SH-SY5Y (cell line): ENCODE results near the gene PHF19.

ENCODE experiments used
- GATA2 ChIP-seq: IDR thresholded peaks from 2 replicates; pipeline ENCODE4 v1.6.1; 2011; ENCODE audit warnings: mild to moderate bottlenecking, low read depth, low read length
- GATA3 ChIP-seq: IDR thresholded peaks from 2 replicates; pipeline ENCODE4 v1.6.1; 2011; ENCODE audit warnings: low read depth, mild to moderate bottlenecking, low read length, moderate library complexity

PHF19 gene

DNA sequence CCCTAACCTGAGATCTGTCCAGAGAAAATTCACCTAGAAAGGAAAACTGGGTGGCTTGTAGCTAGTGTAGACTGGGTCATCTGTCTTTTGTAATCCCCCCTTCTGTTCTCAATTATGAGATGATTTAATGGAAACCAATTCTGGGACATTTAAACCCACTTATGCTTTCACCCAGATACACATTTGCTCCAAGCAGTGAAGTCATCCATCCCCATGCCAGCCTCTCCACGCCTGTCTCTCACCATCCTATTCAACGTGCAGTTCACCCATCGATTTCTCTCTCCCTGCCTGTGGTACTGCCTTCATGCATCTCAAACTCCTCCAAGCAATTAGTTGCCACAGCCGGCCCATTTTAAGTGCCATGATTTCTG is 1.8 kb downstream of the PHF19 start:
- no peak for TF ChIP-seq GATA2
- TF ChIP-seq GATA3, result no peak

DNA sequence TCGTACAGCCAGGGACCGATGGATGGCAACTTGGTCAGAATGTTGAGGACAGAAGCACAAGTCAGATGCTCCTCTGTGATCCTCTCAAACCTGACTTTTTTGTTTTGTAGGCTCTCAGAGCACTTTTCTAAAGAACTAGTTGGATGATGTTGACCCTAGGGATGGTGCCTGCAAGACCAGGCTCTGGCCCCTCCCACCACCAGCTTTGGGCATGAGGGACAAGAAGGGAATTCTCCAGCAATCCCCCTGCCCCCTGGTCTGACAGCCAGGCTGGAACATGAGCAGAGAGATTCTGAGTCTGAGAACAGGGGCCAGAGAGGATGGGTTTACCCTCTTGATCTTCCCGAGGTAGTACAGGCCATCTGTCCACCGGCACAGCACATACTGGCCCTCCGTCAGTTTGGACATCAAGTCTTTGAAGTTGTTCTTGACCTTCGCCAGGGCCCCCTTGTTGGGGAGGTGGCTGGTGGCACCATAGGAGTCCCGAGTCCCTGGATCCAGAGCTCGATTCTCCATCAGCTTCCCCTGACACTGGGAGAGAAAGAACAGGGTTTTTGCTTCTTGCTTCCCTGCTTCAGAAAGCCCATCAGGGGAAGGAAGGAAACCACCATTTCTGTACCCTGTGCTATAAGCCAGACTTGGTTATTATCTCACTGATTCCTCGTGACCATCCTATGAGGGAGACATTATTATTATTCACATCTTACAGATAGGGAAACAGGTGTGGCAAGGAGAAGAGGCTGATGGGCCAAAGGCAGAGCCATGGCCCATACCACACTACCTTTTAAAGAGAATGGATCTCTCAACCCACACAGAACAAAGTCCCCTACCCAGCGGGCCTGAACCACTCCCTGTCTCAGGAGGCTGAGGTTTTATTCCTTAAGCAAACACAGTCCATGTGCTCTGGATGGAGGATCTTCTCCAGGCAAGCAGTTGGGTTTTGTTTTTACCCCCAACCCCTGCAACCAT is 2.5 kb downstream of the PHF19 start:
- TF ChIP-seq GATA2 (no peak), GATA3 (no peak)

DNA sequence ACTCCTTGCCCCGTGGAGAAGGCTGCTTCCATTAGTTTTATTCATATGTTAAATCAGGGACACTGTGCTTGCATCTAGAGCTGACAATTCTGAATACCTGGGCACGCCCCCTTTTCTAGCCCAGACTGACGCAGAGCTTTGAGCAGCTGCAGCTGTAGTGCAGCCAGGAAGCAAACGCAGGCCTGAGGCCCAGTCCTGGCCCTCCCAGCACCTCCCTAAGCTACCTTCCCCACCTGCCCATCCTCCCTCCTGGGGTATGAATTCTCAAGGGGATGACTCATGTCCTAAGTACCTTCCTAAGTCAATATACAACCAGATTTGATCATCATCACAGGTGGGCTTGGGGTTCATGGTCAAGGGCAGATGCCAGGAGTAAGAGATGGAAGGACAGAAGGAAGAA is 3.5 kb downstream of the PHF19 start:
- TF ChIP-seq GATA2 (no peak), GATA3 (no peak)

- TF ChIP-seq GATA3 (no peak), GATA2 (no peak)
Measured at GRCh38 chr9:120872791-120873502, 4.0 kb downstream of the PHF19 start.

- no peak for TF ChIP-seq GATA2
- TF ChIP-seq GATA3, result no peak
Measured at GRCh38 chr9:120870206-120870605, 6.8 kb downstream of the PHF19 start.

- TF ChIP-seq GATA2, result no peak
- no peak for TF ChIP-seq GATA3
Measured at GRCh38 chr9:120869726-120870125, 7.3 kb downstream of the PHF19 start.

GRCh38 chr9:120869360-120869687 is 7.7 kb downstream of the PHF19 start:
- TF ChIP-seq GATA2 (no peak), GATA3 (no peak)

DNA sequence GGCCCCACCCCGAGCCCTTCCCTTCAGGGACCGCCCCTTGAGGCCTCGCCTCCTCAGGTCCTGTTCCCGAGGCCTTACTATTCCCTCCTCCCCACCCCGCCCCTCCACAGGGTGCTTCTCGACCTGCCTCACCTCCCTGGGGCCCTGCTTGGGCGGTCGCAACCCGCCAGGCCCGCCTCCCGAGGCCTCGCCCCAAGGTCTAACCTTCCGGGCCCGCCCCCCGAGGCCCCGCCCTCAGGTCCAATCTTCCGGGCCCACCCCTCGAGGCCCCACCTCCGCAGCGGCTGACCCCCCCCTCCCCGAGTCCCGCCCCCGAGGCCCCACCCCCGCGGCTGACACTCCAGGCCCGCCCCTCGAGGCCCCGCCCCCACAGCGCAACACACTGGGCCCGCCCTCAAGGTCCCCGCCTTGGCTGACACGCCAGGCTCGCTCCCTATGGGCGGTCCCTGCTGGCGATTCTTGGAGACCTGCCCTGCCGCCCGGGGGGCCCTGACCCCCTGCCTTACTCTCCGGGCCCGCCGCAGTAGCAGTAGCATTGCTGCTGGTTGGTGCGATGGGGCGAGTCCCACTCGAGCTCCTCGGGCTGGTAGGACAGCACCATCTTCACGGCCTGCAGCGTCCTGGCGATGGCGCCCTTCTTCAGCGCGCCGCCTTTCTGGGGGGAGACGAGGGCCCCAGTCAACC is 8.2 kb downstream of the PHF19 start:
- TF ChIP-seq GATA2, result no peak
- no peak for TF ChIP-seq GATA3

GRCh38 chr9:120868339-120868675 is 8.7 kb downstream of the PHF19 start:
- no peak for TF ChIP-seq GATA3
- no peak for TF ChIP-seq GATA2

DNA sequence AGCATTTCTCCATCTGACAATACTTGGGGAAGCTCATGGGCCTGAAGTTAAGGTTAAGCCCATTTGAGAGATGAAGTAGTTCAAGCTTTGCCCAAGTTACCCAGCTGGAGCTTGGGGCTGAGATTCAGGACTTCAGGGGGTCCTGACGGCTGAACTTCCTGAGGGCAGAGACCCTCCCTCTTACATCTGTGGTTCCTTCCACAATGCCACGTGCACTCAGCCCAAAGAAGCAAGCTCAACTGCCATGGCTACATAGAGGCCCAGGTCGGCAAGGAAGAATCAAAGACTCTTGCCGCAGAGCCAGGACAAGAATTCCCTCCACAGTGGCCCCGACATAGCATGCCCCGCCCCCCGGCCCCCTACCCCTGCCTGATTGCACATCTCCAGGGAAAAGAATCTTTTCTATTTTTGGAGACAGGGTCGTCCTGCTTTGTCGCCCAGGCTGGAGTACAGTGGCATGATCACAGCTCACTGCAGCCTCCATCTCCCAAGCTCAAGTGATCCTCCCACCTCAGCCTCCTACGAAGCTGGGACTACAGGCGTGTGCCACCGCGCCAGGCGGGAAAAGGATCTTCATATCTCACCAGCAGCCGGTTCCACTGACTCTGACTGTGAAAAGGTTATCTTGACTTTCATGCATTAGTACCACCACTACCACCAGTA is 9.2 kb downstream of the PHF19 start:
- TF ChIP-seq GATA3, result no peak
- TF ChIP-seq GATA2, result no peak

DNA sequence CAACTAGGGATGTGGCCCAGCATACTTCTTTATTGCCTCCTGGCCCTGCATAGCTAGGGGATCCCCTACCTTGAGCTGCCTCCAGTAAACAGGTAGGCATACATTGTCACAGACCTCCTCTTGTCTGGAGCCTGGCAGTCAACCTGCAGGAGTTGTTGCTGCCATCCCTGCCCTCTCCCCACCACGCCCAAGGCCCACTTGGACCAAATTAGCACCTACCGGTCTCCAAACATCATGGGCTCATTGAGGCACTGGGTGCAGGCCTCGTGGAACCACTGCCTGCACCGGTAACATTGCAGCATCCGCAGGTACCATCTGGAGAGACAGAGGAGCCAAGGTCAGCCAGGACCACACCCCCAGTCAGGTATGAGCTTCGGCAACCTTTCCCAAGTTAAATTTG is 10.3 kb downstream of the PHF19 start:
- no peak for TF ChIP-seq GATA2
- no peak for TF ChIP-seq GATA3

DNA sequence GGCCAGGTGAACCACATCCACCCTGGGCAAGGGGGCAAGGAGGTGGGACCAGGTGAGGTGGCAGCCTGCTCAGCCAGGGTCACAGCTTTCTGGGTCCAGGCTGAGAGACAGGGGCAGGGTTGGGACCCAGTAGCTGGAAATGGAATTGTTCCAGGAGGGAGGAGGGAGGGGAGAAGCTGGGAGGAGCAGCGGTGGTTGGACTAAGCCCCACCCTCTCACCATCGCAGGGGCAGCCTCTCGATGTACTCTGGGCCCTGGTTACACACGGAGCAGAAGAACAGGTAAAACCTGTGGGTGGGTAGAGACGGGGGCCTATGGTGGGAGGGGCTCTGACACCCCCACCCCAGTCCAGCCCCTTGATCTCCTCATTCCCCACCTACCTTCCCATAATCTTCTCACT is 11.2 kb downstream of the PHF19 start:
- TF ChIP-seq GATA3 (no peak), GATA2 (no peak)

DNA sequence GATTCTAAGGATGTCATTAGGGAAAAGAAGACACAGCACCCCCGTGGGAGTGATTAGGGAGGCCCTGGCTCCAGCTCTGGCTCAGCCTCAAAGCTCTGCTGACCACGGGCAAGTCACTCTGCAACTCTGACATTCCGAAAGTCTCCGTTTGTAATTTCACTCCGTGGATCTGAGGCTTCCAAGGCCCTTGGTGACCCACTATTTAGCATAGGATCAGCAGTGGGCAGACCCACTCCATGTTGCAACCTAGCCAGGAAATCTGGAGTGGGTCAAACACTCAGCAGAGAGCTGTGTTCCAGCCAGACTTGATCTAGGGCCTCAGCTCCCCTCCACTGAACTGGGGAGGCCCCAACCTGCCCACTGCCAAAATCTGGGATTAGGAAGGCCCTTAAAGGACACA is 11.8 kb downstream of the PHF19 start:
- TF ChIP-seq GATA2 (no peak), GATA3 (no peak)

GRCh38 chr9:120864719-120865118 is 12.3 kb downstream of the PHF19 start:
- no peak for TF ChIP-seq GATA3
- no peak for TF ChIP-seq GATA2
